ENCODE data around the gene FAF1.

FAF1 gene

GRCh38 chr1:50615036-50615750, 344.9 kb downstream of the FAF1 start:
- Histone ChIP-seq H3K9me2 (replicated peaks; ENCODE audit: control insufficient read depth, low read length) (no peaks in the 10 kb centered on the region), H3K4me1 (ENCODE audit: control insufficient read depth, low read length) (peaks cover 25% of the 10 kb centered on the region), H3K36me3 (ENCODE audit: control insufficient read depth, low read length) (no peaks in the 10 kb centered on the region), H3F3A (ENCODE audit: control insufficient read depth, insufficient read depth) (no peaks in the 10 kb centered on the region; the same call in 1 of the 2 replicates), H3K79me2 (ENCODE audit: control insufficient read depth, low read length) (no peaks in the 10 kb centered on the region), H3K27ac (ENCODE audit: low read depth, low read length) (no peak overlapping the region), H3K4me2 (ENCODE audit: low read length) (no peak overlapping the region), H3K27me3 (ENCODE audit: control insufficient read depth, low read length) (no peaks in the 10 kb centered on the region), H3K9me3 (ENCODE audit: control insufficient read depth, insufficient read depth, low read length) (no peaks in the 10 kb centered on the region), H4K20me1 (ENCODE audit: control insufficient read depth, insufficient read depth, low read depth, low read length) (no peaks in the 10 kb centered on the region), H3K4me3 (ENCODE audit: low read length) (no peak overlapping the region)
- TF ChIP-seq EZH2phosphoT487 (IDR thresholded peaks at IDR 0.05; ENCODE audit: borderline replicate concordance, low read length) (no peak), CTCF (IDR thresholded peaks at IDR 0.05; ENCODE audit: low read depth, low read length, poor library complexity, severe bottlenecking) (no peak)

GRCh38 chr1:50611675-50612074, 348.4 kb downstream of the FAF1 start:
- Histone ChIP-seq H3K79me2 (ENCODE audit: control insufficient read depth, low read length) (no peaks in the 10 kb centered on the region), H3K9me3 (ENCODE audit: control insufficient read depth, insufficient read depth, low read length) (no peaks in the 10 kb centered on the region), H3K4me1 (ENCODE audit: control insufficient read depth, low read length) (peaks cover 30% of the 10 kb centered on the region), H3K27me3 (ENCODE audit: control insufficient read depth, low read length) (no peaks in the 10 kb centered on the region), H3K9me2 (replicated peaks; ENCODE audit: control insufficient read depth, low read length) (no peaks in the 10 kb centered on the region), H3K27ac (ENCODE audit: low read depth, low read length) (peak overlapping the region; percentile 57; the same call in 1 of the 2 replicates), H3F3A (ENCODE audit: control insufficient read depth, insufficient read depth) (no peaks in the 10 kb centered on the region; the same call in 1 of the 2 replicates), H3K4me3 (ENCODE audit: low read length) (no peak overlapping the region), H4K20me1 (ENCODE audit: control insufficient read depth, insufficient read depth, low read depth, low read length) (no peaks in the 10 kb centered on the region), H3K4me2 (ENCODE audit: low read length) (peak overlapping the region; percentile 45), H3K36me3 (ENCODE audit: control insufficient read depth, low read length) (no peaks in the 10 kb centered on the region)
- no peak for TF ChIP-seq EZH2phosphoT487 (IDR thresholded peaks at IDR 0.05; ENCODE audit: borderline replicate concordance, low read length)

GRCh38 chr1:50610563-50610962, 349.5 kb downstream of the FAF1 start:
- Histone ChIP-seq H3K9me3 (ENCODE audit: control insufficient read depth, insufficient read depth, low read length) (no peaks in the 10 kb centered on the region), H3F3A (ENCODE audit: control insufficient read depth, insufficient read depth) (no peaks in the 10 kb centered on the region; the same call in 1 of the 2 replicates), H3K9me2 (replicated peaks; ENCODE audit: control insufficient read depth, low read length) (no peaks in the 10 kb centered on the region), H3K79me2 (ENCODE audit: control insufficient read depth, low read length) (no peaks in the 10 kb centered on the region), H3K36me3 (ENCODE audit: control insufficient read depth, low read length) (no peaks in the 10 kb centered on the region), H4K20me1 (ENCODE audit: control insufficient read depth, insufficient read depth, low read depth, low read length) (no peaks in the 10 kb centered on the region), H3K4me3 (ENCODE audit: low read length) (no peak overlapping the region), H3K27ac (ENCODE audit: low read depth, low read length) (peak overlapping the region; percentile 57), H3K4me1 (ENCODE audit: control insufficient read depth, low read length) (peaks cover 30% of the 10 kb centered on the region), H3K27me3 (ENCODE audit: control insufficient read depth, low read length) (no peaks in the 10 kb centered on the region), H3K4me2 (ENCODE audit: low read length) (peak overlapping the region; percentile 45)
- TF ChIP-seq EZH2phosphoT487 (IDR thresholded peaks at IDR 0.05; ENCODE audit: borderline replicate concordance, low read length), result no peak
- no peak for TF ChIP-seq CTCF (IDR thresholded peaks at IDR 0.05; ENCODE audit: low read depth, low read length, poor library complexity, severe bottlenecking)

GRCh38 chr1:50609508-50609907, 350.6 kb downstream of the FAF1 start:
- Histone ChIP-seq H3K4me3 (ENCODE audit: low read length) (no peak overlapping the region), H3K4me1 (ENCODE audit: control insufficient read depth, low read length) (peaks cover 30% of the 10 kb centered on the region), H3K27ac (ENCODE audit: low read depth, low read length) (no peak overlapping the region), H3K9me3 (ENCODE audit: control insufficient read depth, insufficient read depth, low read length) (no peaks in the 10 kb centered on the region), H3F3A (ENCODE audit: control insufficient read depth, insufficient read depth) (no peaks in the 10 kb centered on the region; the same call in 1 of the 2 replicates), H3K36me3 (ENCODE audit: control insufficient read depth, low read length) (no peaks in the 10 kb centered on the region), H4K20me1 (ENCODE audit: control insufficient read depth, insufficient read depth, low read depth, low read length) (no peaks in the 10 kb centered on the region), H3K79me2 (ENCODE audit: control insufficient read depth, low read length) (no peaks in the 10 kb centered on the region), H3K4me2 (ENCODE audit: low read length) (no peak overlapping the region), H3K27me3 (ENCODE audit: control insufficient read depth, low read length) (no peaks in the 10 kb centered on the region), H3K9me2 (replicated peaks; ENCODE audit: control insufficient read depth, low read length) (no peaks in the 10 kb centered on the region)
- no peak for TF ChIP-seq EZH2phosphoT487 (IDR thresholded peaks at IDR 0.05; ENCODE audit: borderline replicate concordance, low read length)

Measured in DOHH2 (cell line).